ENCODE measurements around the gene STOML1.

GRCh38 chr15:74039656-74040010 is 47.5 kb upstream of the STOML1 start:
- no peak for TF ChIP-seq POLR2A (IDR thresholded peaks at IDR 0.05)
- no peak for TF ChIP-seq CTCF (IDR thresholded peaks at IDR 0.05)
